Astrocyte of the cerebellum (primary cell): ENCODE results near the gene PPM1H.

Experiments used
- DNase-seq: peaks from one replicate; pipeline ENCODE4 v3.0.0-alpha.2; 2011; ENCODE audit warnings: low read depth
- H3K4me3 ChIP-seq: 2 replicates; pipeline ENCODE4 v1.5.1; 2011; ENCODE audit warnings: mild to moderate bottlenecking, low read depth, low read length, moderate library complexity
- in situ Hi-C: cut with HindIII; loops from 2 replicates; pipeline ENCODE4 v1.10.0; 2017; ENCODE audit warnings: low sequenced_read_pairs
- TF ChIP-seq, protein P1 (sequence below): IDR thresholded peaks from 2 replicates; pipeline ENCODE4 v1.5.1; 2012; ENCODE audit warnings: low read length, low read depth, moderate library complexity, mild to moderate bottlenecking; ENCODE audit errors: missing control alignments

Gene PPM1H

GRCh38 chr12:62767496-62767895 lies 167.5 kb downstream of the PPM1H start:
- in situ Hi-C loops = no loop called here
- TF ChIP-seq, protein P1, sequence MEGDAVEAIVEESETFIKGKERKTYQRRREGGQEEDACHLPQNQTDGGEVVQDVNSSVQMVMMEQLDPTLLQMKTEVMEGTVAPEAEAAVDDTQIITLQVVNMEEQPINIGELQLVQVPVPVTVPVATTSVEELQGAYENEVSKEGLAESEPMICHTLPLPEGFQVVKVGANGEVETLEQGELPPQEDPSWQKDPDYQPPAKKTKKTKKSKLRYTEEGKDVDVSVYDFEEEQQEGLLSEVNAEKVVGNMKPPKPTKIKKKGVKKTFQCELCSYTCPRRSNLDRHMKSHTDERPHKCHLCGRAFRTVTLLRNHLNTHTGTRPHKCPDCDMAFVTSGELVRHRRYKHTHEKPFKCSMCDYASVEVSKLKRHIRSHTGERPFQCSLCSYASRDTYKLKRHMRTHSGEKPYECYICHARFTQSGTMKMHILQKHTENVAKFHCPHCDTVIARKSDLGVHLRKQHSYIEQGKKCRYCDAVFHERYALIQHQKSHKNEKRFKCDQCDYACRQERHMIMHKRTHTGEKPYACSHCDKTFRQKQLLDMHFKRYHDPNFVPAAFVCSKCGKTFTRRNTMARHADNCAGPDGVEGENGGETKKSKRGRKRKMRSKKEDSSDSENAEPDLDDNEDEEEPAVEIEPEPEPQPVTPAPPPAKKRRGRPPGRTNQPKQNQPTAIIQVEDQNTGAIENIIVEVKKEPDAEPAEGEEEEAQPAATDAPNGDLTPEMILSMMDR = no peak
- no peak overlapping the region for H3K4me3 ChIP-seq
- DNase-seq = peak; percentile 36

DNA sequence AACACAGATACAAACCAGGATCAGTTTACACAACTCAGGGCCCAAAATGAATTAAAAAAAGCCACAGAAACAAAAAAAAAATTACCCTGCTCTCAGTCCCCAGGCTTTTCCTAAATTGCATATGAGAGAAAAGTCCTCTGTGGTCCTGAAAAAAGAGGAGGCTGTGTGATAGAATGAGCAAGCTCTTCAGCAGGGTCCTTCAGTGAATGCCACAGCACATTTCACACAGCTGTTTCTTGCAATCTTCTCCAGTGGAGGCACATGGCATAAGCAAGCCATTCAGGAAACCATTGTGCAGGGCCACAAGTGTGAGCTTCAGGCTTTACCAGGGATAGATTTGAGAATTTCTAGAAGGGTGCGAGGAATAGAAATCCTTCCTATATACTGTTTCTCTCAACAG lies 168.5 kb downstream of the PPM1H start:
- in situ Hi-C loops = no loop called here

GRCh38 chr12:62763861-62764645 lies 170.9 kb downstream of the PPM1H start:
- DNase-seq = no peak
- in situ Hi-C loops = no loop called here
- TF ChIP-seq, protein P1 = no peak
- H3K4me3 ChIP-seq = no peak overlapping the region

More for the DNA sequence above, 168.5 kb downstream of the PPM1H start:
- TF ChIP-seq, protein P1 = no peak
- H3K4me3 ChIP-seq = no peak overlapping the region
- no peak for DNase-seq

GRCh38 chr12:62763312-62763711 lies 171.6 kb downstream of the PPM1H start:
- H3K4me3 ChIP-seq = no peak overlapping the region
- TF ChIP-seq, protein P1 = no peak
- in situ Hi-C loops = no loop called here
- no peak for DNase-seq

- no peak for DNase-seq
- in situ Hi-C loops = no loop called here
- TF ChIP-seq, protein P1 = no peak
- no peak overlapping the region for H3K4me3 ChIP-seq
These were observed 172.3 kb downstream of the PPM1H start for GRCh38 chr12:62762645-62763044.

DNA sequence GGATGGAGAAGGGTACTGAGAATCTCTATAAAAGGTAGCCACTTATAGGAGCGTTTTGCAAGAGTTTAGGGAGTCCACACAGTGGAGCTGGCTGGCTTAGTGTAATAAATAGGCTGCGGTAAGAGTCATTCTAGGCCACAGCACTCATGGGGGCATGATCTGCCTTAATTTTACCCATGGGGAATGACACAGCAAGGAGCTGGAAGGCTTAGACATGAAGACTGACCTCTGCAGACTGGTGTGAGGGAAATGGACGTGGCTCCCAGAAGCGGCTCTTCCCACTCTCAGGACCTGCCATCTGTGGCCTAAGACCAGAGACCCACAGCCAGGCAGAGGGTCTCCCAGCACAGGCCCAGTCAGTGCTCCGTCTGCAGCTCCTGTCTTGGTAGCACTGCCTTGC lies 173.3 kb downstream of the PPM1H start:
- in situ Hi-C loops = no loop called here
- DNase-seq = no peak
- no peak overlapping the region for H3K4me3 ChIP-seq
- TF ChIP-seq, protein P1 = no peak
